Measurements from ENCODE around the gene TENM3.

Gene TENM3

DNA sequence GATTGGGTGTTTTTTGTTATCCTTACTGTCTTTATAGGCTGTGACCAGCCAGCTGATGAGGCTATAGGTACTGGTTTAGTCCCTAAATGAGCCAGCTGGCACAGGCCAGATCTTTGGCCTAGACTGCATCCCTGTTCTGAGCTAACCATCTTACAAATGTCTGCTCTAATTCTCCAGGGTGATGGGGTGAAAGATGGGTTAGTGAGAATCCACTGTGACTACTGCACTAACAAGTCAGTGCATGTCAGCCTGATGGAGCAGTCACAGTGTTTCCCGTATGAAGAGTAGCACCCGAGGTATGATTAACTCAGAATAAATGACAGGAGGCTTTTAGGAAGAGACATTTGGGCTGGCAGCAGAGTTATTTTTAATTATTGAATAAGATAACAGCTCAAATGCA, 493.0 kb downstream of the TENM3 start:
- no peak for DNase-seq (ENCODE audit: low read depth, low spot score)

DNA sequence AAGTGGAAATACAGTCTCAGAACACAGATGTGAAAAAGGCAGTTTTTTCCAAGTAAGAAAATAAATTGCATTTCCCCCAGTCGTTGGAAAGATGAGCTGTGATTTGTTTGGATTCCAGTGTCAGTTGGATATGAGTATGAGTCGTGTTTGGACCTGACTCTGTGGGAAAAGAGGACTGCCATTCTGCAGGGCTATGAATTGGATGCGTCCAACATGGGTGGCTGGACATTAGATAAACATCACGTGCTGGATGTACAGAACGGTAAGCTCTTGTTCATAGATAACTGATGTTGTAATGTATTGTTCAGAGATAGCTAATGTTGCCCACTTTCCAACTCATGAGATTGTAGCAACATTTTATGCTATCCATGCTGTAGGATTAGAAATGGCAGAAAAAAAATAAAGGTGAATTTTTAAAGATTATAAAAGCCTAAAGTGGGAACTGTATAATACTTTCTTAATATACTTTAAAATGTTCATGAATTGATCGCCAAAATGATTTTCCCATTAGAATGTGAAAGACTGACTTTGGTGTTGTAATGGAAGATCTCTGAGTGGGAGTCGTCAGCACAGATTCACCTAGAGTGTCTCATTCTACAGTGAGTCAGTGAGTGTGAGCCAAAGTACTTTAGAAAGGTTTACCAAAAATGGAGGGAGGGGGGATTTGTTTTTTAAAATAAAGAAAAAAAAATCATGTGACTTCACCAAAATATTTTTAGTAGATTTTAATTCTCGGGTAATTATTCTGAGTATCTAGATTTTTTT, 495.3 kb downstream of the TENM3 start:
- DNase-seq (ENCODE audit: low read depth, low spot score) = no peak

DNA sequence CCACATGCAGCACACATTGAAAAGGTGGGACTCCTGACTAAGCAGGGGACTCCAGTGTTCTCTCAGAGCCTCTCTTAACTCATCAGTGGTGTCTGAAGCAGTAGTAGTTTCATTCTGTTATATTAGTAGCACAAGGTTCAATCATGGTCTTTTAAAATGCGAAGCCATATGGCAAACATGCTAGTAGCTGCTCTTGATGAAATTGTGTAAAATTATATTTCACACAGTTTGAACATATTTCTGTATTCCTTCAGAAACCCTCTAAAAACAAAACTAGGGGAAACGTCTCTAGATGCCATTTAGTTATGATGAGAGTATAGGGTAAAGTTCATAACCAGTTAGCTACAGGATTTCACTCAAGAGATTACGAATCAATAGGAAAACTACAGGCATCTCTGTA, 497.1 kb downstream of the TENM3 start:
- DNase-seq (ENCODE audit: low read depth, low spot score) = no peak

DNA sequence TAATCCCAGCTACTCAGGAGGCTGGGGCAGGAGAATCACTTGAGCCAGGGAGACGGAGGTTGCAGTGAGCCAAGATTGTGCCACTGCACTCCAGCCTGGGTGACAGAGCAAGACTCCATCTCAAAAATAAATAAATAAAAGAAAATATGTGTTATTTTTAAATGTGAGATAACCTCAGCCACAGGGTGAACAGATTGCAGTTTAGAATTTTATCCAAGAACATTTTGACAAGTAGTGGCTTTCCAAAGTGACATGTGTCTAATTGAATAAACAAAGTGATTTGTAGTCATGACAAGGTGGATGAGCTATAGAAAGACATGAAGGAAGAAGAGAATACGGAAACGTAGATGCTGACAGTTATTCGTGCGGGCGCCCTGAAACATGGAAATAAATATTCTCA, 497.9 kb downstream of the TENM3 start:
- no peak for DNase-seq (ENCODE audit: low read depth, low spot score)

DNA sequence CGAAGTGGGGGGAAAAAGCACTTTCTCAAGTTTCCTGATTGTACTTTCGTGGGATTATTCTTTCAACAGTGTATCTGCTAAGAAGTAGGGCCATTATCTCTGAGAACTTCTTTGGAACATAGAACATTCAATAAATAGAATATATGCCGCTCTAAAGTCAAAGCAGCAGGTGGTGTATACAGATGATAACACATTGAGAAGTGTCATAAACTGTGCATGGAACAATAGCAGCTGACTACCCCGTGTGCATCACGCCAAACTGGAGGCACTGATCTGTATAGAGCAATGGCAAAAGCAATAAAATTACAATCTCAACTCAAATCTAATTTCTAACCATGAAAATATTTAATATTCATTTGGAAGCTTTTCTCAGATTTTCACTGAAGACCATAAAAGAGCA, 498.7 kb downstream of the TENM3 start:
- DNase-seq (ENCODE audit: low read depth, low spot score) = no peak

DNA sequence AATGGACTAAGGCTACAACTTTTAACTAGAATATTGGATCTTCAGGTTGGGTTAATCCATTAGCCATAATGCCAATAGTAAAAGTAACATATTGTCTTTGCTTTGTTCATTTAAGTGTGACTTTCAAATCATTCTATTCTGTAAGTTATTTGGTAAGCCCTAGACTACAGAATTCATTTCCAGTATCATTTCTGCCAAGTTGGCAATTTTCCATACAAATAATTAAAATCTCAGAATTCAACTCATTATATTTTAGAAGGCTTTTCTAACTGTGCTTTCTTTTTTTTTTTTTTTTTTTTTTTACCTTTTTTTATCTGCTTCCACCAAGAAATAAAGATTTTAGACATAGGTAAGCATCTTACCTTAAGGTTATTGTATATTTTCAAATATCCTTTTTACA, 500.6 kb downstream of the TENM3 start:
- no peak for DNase-seq (ENCODE audit: low read depth, low spot score)

DNA sequence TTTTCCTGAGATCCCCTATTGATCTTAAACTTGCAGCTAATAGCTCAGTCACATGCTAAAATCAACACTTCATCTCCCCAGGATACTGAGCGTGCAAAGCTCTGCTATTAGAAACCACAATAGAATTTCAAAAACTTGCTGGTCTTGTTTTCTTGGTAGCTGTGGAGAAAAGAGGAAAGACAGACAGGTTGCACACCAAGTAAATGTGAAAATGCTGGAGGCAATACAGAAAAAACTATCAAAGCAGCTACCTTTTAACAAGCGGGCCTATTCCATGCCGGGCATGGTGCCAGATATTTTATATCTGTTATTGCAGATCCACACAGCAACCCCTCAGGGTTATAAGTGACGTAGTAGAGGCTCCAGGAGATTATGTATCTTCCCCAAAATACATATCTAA, 502.0 kb downstream of the TENM3 start:
- DNase-seq (ENCODE audit: low read depth, low spot score) = no peak

DNA sequence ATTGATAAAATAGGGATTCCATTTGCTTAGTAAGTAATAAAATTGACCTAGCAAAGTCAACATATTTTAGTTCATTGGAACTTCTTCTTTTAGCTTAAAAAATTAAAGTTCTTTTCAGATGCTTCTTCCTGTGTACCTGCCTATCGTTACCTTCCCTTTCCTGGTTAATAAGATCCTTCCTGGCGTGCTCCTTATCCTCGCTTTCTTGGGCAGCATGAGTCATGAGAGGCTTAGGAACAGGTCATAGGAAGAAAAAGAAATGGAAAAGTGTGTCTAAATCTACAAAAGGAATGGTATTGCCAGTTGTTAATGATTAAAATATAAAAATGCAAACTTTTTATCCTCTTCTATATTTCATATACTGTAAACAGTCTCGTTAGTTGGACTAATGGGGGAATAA, 503.7 kb downstream of the TENM3 start:
- no peak for DNase-seq (ENCODE audit: low read depth, low spot score)

DNA sequence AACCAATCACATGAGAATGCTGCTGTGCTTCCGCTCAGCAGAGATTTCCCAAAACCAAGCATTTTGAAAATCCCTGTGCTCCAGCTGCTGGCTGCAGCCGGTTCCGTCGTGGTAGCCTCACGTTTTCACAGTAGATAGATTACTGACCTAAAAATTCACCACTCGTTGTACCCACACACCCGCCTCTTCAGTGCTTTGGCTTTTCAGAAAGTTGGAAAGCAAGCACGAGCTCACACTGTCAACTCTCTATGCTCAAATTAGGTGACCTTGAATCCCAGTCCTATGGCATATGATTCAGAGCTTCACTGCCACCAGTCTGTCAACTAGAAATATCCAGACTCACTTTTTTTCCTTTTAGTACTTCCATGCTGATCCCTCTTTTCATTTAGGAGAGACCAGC, 505.1 kb downstream of the TENM3 start:
- no peak for DNase-seq (ENCODE audit: low read depth, low spot score)

DNA sequence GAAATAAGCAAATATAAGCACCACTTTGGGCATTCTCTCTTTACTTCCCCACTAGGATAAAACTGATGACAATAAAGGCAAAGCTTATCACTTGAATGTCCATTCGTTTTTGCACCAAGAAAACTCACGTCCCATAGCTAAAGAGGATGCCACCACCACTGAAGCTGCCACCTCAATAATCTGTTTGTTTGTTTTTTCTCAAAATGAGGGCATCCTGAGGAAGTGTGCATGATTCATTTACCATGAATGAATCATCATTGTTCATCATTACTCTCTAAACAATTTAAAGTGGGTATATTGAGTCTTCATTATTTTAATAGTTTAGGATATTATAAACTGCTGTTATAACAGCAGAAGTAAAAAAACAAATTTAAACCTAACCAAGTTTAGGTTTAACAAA, 505.7 kb downstream of the TENM3 start:
- DNase-seq (ENCODE audit: low read depth, low spot score) = no peak

DNA sequence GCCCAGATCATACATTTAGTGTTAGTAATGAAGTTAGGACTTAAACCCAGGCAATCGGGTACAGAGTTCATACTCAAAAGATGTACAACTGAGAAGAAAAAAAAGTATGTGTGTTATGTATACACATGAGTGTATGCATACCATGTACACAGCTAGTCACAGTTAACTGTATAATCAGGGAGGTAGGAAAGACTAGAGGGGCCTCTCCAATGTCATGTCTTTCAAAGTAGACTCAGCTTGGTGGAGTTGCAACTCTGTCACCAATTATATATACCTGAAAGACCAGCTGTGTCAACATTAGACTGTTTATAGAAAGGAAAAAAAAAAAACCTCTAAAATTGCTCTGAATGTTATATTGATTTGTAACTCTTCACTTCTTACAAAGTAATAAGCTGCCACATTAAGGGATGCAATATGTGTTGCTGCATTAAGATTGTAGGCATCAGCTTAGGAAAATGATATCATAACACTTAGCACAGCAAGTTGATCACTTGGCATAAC, 506.5 kb downstream of the TENM3 start:
- DNase-seq (ENCODE audit: low read depth, low spot score) = no peak

DNA sequence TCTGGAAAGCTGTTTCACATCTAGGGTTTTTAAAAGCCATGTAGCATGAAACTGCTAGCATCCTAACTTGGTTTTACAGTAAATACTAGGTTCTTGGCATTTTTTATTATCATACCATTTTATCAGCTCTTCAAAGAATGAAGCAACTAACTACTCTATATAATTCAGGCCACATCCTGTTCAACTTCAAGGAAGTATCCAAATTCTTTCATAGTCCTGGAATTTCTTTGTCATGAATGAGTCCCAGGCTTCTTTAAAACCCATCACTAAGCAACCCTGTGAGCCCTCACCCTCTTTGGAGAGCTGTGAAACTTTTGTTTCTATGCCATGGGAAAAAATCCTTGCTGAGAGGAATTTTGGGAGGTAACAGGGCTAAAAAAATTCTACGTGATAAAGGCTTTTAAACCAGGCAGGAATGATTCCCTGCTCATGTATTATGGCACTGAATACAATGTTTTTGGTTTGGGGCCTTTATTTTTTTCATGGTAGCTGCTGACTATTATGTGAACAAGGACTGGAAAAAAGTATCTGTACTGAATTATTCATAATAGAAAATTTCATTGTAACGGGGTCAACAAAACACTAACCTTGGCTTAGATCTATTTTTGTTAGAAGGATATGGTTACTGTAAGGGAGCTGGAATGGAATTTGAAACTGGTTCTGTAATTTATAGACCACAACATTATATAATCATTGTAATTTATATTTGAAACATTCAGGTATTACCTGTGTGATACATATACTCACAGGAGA, 509.1 kb downstream of the TENM3 start:
- no peak for DNase-seq (ENCODE audit: low read depth, low spot score)

DNA sequence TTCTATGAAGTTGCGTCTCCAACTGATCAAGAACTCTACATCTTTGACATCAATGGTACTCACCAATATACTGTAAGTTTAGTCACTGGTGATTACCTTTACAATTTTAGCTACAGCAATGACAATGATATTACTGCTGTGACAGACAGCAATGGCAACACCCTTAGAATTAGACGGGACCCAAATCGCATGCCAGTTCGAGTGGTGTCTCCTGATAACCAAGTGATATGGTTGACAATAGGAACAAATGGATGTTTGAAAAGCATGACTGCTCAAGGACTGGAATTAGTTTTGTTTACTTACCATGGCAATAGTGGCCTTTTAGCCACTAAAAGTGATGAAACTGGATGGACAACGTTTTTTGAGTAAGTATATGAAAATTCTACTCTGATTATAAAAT, 511.7 kb downstream of the TENM3 start:
- DNase-seq (ENCODE audit: low read depth, low spot score) = no peak

DNA sequence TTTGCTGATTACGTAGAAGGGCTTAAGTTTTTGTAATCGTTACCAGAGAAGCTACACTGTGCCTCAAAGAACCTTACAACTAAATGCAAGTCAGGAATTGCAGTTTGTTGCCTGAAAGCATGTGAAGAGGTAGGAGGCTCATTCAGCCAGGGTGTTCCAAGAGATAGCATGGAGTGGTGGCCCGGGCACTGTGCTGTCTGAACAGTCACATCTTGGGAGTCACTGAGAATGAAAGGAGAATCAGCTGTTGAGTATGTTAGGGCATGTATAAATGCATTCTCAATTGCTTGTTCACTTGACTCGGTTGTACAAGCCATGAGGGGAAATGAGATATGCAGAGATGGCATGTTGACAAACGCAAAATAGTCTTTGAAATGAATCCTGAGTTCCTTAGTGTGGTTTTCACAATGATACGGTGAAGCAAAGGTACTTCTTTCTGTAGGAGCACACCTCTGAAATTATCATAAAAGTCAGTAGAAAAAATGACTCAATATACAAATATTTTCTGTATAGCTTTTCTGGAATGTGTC, 513.0 kb downstream of the TENM3 start:
- DNase-seq (ENCODE audit: low read depth, low spot score) = no peak

DNA sequence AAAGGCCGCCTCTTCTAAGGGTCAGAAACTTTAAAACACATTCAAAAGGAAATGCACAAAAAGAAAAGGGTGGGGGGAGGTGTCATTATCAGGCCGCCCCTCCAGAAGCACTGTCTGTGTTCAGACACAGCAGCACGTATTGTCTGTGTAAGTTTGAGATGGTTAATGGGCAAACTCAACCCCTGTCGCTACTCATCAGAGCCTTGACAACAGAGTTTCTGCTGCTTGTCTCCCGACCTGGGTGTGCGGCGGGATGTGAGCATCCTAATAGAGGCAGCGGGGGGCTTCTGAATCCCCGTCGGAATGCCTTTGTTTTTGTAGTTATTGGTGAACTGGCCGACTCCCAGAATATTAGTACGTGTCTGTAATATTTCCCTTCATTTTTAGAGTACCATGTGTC, 515.1 kb downstream of the TENM3 start:
- DNase-seq (ENCODE audit: low read depth, low spot score) = no peak

DNA sequence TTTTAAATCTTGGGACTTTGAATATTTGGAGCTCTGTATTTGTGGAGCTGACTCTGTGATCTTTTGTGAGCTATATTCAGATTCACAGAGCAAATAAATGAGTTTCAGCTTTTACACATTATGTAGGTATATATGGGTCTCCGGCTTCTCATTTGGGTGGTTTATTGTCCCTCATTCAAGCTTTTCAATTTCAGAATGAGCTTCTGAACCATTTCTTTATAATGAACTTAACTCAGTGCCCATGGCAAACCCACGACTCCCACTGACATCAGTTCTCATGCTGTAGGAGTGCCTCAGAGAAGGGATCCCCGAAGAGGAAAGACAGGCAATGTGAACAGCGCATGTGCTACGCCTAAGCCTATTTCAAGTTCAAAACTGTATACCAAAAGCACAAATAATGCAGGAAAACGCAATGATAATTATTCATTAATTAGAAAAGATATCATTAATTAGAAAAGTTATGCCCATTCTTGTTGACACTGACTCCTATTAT, 517.4 kb downstream of the TENM3 start:
- DNase-seq (ENCODE audit: low read depth, low spot score) = no peak

DNA sequence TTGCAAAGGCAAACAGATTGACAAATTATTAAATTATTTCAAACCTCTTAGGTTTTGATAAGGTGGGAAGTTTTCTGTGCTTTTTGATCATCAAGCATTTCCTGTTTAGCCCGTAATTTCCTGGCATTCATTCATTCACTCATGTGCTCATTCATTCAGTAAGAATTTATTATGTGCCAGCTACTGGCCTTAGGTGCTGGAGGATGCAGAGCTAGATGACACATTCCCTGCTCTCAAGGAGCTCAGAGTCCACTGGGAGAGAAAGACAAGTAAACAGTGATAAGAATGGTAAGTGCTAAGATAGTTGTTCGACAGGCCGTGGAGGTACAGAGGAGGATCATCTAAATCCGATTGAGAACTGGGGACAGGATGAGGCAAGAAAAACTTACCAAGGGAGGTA, 520.9 kb downstream of the TENM3 start:
- DNase-seq (ENCODE audit: low read depth, low spot score) = no peak

DNA sequence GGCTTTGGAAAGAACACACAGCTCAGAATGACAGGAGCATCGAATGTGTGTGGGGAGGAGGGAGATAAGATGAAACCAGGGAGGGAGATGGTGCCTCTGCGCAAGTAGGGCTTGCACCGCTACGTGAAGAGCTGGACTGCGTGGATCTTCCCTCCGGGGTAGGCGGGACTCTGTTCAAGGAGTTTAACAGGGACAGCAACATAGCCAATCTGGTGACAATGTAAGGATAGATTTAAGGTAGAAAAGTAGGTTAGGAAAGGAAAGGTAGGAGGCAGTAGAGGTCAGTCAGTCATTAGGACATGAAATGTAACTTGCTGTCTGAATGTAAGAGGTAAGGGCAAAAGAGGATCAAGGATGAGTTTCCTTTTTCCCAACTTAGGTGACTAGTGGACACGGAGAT, 521.4 kb downstream of the TENM3 start:
- no peak for DNase-seq (ENCODE audit: low read depth, low spot score)

DNA sequence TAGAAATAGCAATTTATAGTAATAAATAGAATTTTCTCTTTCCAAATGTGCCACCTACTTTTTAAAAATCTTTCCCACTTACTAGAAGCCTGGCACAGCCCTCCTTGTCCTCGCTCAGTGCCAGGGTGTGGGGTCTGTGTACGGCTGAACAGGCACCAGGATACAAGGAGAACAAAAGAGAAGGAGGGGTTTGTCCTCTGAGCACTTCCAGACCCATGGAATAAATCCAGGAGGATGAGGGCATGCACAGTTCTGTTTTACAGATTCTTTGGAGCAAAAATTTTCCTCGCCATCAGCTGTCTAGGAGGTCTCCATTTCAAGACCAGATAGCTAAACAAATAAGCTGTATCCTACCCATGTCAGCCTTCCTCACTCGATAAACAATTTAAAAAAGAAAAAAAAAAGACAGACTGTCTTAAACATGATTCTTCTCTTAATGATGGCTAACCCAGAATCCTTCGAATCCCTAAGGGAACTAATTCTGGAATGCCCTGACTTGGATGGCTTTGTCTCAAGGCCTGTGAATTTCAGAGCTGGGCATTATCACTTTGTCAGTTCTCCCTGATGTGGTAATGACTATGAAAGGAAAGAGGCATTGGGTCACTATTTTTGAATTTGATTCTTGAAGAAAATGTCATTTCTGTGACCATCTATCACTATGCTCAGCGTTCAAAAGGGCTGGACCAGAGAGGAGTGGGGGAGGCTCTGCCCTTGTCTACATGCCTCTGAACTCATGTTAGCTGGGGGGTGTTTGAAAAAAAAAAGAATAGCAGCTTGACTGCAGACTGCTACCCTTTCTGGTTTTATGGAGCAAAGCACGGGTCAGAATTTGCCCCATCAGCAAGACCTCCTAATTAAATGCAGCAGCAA, 523.0 kb downstream of the TENM3 start:
- DNase-seq (ENCODE audit: low read depth, low spot score) = no peak

DNA sequence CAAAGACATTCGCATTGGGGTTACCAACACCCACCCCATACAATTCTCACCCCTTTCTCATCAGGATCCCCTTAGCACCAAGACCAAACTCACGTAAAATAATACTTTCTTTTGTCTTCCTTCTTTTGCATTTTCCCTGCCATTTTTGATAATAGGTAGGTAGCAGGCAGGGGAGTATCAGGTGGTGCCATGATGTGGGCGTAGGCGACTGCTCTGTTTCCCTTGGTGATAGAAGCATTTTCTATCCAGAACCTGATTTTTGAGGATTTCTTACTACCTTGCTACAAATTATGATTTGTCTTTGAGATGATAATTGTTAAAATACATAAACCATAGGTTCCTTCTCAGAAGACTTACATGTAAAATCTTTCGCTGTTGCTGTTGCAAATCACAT, 523.7 kb downstream of the TENM3 start:
- DNase-seq (ENCODE audit: low read depth, low spot score) = no peak

DNA sequence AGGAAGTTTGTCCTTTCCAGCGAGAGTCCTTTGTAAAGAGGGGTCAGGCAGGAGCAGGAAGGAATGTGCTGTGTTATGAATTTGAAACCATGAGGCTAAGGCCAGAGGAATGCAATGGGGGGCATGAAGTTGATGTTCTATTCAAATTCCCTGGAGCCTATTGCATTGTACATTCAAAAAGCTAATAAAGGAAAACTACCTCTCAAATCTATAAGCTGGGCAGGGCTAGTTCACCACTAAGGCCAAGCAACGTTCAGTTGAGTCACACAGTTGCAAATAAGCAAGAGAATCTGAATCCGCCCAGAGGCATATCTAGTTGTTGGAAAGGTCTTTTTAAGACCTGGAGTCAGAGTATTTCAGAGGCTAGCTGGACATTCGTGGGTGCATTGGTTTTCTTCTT, 525.6 kb downstream of the TENM3 start:
- no peak for DNase-seq (ENCODE audit: low read depth, low spot score)
